Nephron (organoid): ENCODE results near the gene TP63.

ENCODE experiments used
- H3K27ac Mint-ChIP-seq, 3 experiments: 2 replicates each; pipeline ENCODE4 v1.8.0; 2020; ENCODE audit warnings: mixed read lengths in 3 of 3, mild to moderate bottlenecking in 2 of 3, moderate library complexity in 1 of 3
- H3K27me3 Mint-ChIP-seq: 2 replicates; pipeline ENCODE4 v1.8.0; 2021; ENCODE audit warnings: low read depth, mild to moderate bottlenecking, moderate library complexity, mixed read lengths
- H3K36me3 Mint-ChIP-seq: 2 replicates; pipeline ENCODE4 v1.8.0; 2020; ENCODE audit warnings: low read depth, mixed read lengths
- H3K4me1 Mint-ChIP-seq: 2 replicates; pipeline ENCODE4 v1.8.0; 2020; ENCODE audit warnings: mixed read lengths
- H3K4me3 Mint-ChIP-seq, 3 experiments: 2 replicates each; pipeline ENCODE4 v1.8.0; 2020; ENCODE audit warnings: mild to moderate bottlenecking in 3 of 3, mixed read lengths in 3 of 3, moderate library complexity in 2 of 3
- H3K9me3 Mint-ChIP-seq: 2 replicates; pipeline ENCODE4 v1.8.0; 2020; ENCODE audit warnings: mixed read lengths
- TF ChIP-seq, protein P1 (sequence below), 3 experiments: fragments of 200-600 bp; sonication (generic); IDR thresholded peaks; one replicate each; pipeline ENCODE4 v1.5.0; 2021; ENCODE audit warnings: antibody characterized with exemption in 3 of 3; ENCODE audit not compliant: unreplicated experiment in 3 of 3

TP63 gene

DNA sequence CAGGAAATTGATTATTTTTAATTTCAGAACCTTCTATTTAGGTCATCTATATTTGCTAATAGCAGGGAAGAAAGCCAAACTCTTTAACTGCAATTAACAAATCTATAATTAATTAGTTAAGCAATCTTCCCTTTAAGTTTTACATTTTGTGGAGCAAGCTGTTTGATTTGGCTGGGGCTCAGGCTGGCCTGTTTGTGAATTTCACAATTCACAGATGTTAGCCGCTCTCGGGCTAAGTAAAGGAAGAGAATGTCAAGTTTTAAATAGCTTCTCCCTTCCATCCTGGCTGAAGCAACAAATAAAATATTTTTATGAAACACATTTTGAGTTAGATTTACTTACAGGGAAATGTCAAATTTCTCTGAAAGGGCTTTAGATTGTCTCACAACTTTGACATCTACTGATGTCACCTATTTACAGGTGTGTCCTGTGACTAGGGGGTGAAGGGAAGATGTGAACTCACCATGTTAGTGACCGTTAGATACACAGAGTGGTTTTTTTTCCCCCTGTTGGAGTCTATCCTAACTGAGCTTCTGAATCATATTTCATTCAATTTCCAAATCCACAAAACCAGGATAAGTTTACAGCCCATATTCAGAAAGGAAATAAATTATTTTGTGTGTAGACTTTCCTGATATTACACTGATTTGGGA, 1.3 kb upstream of the TP63 start:
- TF ChIP-seq, protein P1, sequence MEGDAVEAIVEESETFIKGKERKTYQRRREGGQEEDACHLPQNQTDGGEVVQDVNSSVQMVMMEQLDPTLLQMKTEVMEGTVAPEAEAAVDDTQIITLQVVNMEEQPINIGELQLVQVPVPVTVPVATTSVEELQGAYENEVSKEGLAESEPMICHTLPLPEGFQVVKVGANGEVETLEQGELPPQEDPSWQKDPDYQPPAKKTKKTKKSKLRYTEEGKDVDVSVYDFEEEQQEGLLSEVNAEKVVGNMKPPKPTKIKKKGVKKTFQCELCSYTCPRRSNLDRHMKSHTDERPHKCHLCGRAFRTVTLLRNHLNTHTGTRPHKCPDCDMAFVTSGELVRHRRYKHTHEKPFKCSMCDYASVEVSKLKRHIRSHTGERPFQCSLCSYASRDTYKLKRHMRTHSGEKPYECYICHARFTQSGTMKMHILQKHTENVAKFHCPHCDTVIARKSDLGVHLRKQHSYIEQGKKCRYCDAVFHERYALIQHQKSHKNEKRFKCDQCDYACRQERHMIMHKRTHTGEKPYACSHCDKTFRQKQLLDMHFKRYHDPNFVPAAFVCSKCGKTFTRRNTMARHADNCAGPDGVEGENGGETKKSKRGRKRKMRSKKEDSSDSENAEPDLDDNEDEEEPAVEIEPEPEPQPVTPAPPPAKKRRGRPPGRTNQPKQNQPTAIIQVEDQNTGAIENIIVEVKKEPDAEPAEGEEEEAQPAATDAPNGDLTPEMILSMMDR (IDR thresholded peaks at IDR 0.05; ENCODE audit: unreplicated experiment in 3 of 3) = no peak
- Mint-ChIP-seq H3K27ac (peak overlapping the region; percentile 72 to 87 (median 76)), H3K4me3 (peak overlapping the region in 2 of 3 experiments; percentile 60 to 62), H3K9me3 (no peaks in the 10 kb centered on the region), H3K4me1 (peaks cover 43% of the 10 kb centered on the region), H3K36me3 (no peaks in the 10 kb centered on the region), H3K27me3 (no peaks in the 10 kb centered on the region)

DNA sequence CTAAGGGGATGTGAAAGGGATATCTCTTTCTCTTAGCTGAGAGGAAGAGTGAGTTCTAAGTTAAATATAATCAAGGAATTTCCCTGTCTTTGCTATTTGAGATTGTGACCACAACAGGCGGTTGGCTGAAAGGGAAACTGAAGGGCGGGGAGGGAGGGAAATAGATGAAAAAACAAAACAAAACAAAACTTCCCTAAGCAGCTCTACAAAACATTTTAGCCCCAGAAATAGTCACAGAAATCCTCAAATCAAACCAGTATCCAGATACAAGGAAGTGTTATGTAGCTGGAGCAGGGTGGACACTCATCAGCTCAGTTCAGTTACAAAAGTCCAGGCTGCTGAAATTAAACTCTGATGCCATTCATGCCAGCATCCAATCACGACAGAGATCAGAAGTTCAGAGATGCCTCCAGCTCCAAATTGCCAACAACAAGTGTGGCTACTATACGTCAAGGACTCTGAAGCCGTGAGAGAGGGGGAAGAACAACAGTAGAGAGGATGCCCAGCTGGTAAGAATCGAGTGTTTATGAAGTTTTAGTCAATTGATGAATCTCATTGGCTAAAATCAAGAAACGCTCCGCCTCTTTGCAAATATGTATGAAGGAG, 319 bp upstream of the TP63 start:
- TF ChIP-seq, protein P1 (IDR thresholded peaks at IDR 0.05; ENCODE audit: unreplicated experiment in 3 of 3) = no peak
- H3K27me3 Mint-ChIP-seq = no peaks in the 10 kb centered on the region
- H3K36me3 Mint-ChIP-seq = no peaks in the 10 kb centered on the region
- H3K4me3 Mint-ChIP-seq = peak overlapping the region in 2 of 3 experiments; percentile 66 to 90
- H3K9me3 Mint-ChIP-seq = no peaks in the 10 kb centered on the region
- peak overlapping the region in 2 of 3 experiments; percentile 72 to 87 for H3K27ac Mint-ChIP-seq
- peaks cover 41% of the 10 kb centered on the region for H3K4me1 Mint-ChIP-seq

DNA sequence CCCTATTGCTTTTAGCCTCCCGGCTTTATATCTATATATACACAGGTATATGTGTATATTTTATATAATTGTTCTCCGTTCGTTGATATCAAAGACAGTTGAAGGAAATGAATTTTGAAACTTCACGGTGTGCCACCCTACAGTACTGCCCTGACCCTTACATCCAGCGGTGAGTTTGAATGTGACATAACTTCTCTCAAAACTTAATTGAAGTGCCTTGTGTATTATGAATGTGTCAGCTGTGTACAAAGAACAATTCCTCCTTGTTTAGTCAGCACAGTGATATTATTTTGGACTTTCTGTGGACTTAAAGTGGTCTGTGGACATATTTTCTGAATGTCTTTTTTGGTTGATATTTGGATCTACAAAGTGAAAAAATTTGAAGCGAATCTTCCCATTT, 220 bp downstream of the TP63 start:
- H3K4me3 Mint-ChIP-seq = peak overlapping the region in 2 of 3 experiments; percentile 66 to 90
- TF ChIP-seq, protein P1 (IDR thresholded peaks at IDR 0.05; ENCODE audit: unreplicated experiment in 3 of 3) = no peak
- peaks cover 36% of the 10 kb centered on the region for H3K4me1 Mint-ChIP-seq
- no peaks in the 10 kb centered on the region for H3K27me3 Mint-ChIP-seq
- H3K9me3 Mint-ChIP-seq = no peaks in the 10 kb centered on the region
- no peaks in the 10 kb centered on the region for H3K36me3 Mint-ChIP-seq
- H3K27ac Mint-ChIP-seq = peak overlapping the region in 1 of 3 experiments; percentile 15

DNA sequence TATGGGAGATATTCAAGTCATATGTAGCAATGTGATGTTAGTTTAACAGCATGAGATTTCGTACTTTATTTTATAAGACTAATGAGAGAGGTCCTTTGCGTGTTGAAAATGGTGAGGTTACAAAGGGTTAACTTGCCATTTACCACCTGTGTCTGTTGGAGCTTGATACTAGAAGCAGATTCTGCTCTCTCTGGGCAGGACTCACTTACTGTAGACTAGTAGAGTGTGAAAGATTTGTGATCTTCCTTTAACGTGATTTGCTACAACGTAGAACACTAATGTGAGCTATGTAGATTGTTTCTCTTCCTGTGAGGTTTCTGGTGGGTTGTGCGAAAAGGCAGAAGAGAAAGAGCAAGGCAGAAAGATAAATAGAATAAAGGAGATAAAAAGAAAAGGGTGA, 1.1 kb downstream of the TP63 start:
- Mint-ChIP-seq H3K27me3 (no peaks in the 10 kb centered on the region), H3K36me3 (no peaks in the 10 kb centered on the region), H3K27ac (peak overlapping the region in 1 of 3 experiments; percentile 5), H3K4me3 (peak overlapping the region; percentile 37 to 90 (median 84)), H3K9me3 (no peaks in the 10 kb centered on the region), H3K4me1 (peaks cover 27% of the 10 kb centered on the region)
- TF ChIP-seq, protein P1 (IDR thresholded peaks at IDR 0.05; ENCODE audit: unreplicated experiment in 3 of 3) = no peak

DNA sequence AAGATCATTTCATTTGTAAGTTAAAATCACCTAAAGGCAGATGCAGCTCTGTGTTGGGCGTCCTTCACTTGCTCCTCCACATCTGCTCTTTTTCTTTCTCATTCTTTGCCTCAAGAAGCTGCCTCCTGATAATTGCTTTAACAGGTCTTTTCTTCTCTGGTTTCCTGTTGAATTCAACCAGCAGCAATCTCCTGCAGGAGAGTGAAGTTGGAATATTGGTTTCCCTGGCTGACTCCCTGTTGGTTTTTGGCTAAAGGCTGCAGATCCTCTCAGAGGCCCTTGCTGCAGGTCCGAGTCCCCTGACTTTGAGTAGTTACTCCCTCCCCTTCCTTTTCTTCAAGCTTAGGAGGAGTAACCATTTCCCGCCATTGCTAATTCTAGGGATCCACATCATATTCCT, 4.2 kb downstream of the TP63 start:
- TF ChIP-seq, protein P1 (IDR thresholded peaks at IDR 0.05; ENCODE audit: unreplicated experiment in 3 of 3) = no peak
- no peaks in the 10 kb centered on the region for H3K36me3 Mint-ChIP-seq
- H3K27ac Mint-ChIP-seq = no peak overlapping the region
- no peaks in the 10 kb centered on the region for H3K9me3 Mint-ChIP-seq
- peaks cover 11% of the 10 kb centered on the region for H3K4me1 Mint-ChIP-seq
- no peak overlapping the region for H3K4me3 Mint-ChIP-seq
- H3K27me3 Mint-ChIP-seq = no peaks in the 10 kb centered on the region

DNA sequence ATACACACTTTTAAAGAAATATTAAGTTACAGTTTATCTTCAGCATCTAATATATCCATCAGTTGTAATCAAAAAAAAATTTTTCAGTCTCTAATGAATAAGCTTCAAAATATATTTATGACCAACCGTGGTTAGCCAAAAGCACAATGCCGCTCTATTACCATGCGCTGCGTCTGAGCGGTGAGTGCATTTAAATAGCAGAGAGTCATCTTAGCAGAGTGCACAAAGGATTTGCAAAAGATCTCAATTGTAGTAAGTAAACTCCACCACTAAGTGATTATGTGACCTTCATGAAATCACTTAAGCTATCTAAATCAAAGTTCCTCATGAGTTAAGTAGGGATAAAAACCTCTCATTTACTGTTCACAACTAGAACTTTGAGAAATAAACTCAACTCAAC, 4.9 kb downstream of the TP63 start:
- no peaks in the 10 kb centered on the region for H3K27me3 Mint-ChIP-seq
- no peaks in the 10 kb centered on the region for H3K36me3 Mint-ChIP-seq
- no peak overlapping the region for H3K4me3 Mint-ChIP-seq
- no peak overlapping the region for H3K27ac Mint-ChIP-seq
- no peaks in the 10 kb centered on the region for H3K9me3 Mint-ChIP-seq
- TF ChIP-seq, protein P1 (IDR thresholded peaks at IDR 0.05; ENCODE audit: unreplicated experiment in 3 of 3) = no peak
- H3K4me1 Mint-ChIP-seq = peaks cover 11% of the 10 kb centered on the region
